Inflammatory macrophage treated with lipopolysaccharide for 1 hour (primary cell): ENCODE measurements around the gene HRH1.
A peak's percentile ranks its signal among the peaks of the same experiment; 100 is the strongest.

Source experiments
- DNase-seq, 2 donors: peaks; one replicate each; pipeline ENCODE4 v3.0.0-alpha.2; 2020 to 2022

Gene HRH1

DNA sequence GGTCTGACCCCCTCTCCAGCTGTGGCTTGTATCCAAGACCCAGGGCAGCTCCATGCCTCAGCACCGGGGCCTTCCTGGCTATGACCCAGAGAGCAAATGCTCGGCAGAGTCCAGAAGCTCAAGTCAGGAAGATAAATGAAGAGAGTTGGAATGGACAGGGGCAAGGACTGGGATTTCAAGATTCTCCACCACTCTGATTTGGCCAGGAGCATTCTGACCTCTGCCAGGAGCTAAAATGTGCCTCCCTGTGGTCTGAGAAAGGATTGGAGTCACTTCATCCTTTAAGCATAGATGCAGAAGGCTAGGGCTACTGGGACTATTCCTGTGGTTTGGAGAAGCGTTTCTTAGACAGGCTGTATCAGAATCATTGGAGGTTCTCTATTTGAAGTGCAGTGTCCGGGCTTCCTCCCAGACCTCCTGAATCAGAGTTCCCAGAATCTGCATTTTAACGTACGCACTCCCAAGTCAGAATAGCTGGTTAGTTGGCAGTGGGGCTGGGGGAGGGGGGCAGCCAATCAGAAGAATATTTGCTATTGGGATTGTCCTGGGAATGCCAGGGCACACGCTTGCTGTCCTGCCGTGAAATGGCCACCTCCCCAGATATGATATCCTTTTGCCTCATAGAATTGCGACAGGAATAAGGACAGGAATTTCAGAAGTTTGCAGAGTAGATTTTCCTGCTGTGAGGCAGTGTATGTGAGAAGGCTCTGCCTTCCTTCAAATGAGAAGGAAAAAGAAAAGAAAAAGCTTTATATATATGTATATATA, 57.4 kb downstream of the HRH1 start:
- DNase-seq, result no peak

DNA sequence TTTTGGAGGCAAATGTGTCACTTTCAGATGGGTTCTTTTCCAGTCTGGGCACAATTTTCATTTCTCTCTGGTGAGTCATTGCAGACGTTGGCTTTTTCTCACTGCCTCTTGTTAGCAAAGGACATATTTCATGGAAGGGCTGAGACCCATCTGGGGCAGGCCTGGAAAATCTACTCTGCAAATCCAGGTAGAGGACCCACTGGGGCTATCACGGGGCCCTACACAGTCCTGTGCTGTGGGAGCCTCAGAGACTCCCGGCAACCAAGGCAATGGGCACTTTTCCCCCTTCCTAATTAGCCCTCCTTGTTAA, 58.0 kb downstream of the HRH1 start:
- DNase-seq, result no peak

DNA sequence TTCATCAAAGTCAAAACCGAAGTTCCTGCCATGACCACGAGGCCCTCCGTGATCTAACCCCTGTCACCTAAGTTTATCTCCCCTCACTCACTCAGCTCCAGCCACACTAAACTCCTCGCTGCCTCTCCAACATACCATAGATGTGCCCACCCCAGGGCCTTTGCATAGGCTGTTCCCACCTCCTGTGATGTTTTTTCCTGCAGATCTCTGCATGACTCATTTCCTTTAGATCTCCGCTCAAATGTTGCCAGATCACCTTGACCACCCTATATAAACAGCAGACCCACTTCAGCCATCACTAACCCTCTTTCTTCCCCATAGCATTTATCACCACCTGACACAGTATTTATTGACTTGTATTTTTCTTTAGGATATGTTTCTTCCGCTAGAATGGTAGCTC, 58.5 kb downstream of the HRH1 start:
- no peak for DNase-seq

DNA sequence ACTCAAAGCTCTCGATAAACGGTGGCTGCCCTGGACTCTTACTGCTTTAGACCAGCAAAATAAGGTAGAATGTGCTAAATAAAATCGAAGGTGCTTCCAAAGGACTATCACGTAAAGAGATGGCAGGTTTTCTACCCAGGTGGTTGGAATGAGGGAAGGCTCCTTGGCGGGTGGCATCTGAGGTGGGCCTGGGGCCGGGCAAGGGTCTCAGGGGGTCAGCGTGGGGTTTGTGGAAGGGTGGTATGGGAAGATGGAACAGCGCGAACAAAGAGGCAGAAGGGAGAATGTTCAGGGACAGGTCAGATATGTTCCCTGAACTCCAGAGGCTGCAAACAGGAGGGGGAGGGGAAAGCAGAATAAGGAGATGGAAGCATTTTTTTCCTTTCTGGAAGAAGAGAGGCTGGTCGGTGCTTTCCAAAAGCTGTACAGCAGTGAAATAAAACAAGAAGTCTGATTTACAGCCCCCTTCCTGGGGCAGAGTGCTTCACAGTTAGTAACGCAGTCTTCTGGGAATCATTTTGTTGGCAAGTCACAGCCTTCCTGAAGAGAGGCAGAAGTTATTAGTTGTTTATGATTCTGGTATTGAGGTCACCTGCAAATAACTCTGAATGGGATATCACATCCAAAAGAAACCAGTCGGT, 59.6 kb downstream of the HRH1 start:
- no peak for DNase-seq

DNA sequence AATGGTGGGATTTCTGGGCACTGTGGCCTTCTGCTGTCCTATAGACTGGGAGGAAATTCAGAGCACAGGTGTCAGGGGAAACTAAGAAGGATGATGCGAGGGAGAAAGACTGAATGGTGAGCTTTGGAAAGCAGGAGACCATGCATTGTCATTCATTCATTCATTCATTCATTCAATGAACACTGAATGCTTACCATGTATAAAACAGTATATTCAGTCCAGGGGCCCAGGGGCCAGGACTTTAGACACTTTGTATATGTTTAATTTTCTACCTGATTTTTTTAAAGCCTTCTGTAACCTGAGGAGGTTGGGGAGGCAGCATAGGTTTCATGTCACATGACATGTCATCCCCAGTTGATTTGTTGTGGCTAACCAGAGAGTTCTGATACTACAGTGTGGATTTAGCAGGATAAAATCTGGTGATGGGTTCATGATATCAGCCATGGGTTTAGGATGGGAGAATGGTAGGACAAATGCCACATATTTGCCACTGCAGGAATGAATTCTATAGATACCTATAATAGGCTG, 60.2 kb downstream of the HRH1 start:
- DNase-seq, result no peak

DNA sequence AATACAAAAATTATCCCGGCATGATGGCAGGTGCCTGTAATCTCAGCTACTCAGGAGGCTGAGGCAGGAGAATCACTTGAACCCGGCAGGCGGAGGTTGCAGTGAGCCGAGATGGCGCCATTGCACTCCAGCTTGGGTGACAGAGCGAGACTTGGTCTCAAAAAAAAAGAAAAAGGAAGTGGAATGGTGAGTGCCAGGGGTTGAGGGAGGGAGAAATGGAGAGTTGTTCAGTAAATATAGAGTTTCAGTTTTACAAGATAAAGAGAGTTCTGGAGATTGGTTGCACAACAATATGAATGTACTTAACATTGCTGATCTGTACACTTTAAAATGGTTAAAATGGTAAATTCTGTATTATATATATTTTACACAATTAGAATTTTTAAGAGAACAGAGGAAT, 63.1 kb downstream of the HRH1 start:
- DNase-seq, result peak; percentile 32 to 39

DNA sequence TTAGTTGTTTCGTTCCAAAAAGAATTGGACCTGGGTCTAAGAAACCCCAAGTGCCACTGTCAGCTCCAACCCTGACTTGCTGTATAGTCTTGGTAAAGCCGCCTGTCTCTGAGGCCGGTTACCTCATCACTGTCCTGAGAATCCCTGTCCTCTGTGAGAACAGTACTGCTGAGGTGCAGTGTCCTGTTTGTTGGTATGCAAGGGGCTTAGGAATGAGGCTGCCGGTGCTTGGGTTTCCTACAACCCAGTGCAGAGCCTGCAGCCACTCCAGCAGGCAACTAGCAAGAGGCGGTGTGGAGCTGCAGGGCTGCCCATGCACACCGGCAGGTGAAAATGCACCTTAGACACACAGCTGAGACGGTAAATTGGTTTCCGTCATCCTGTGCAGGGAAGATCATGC, 65.9 kb downstream of the HRH1 start:
- DNase-seq, result no peak

DNA sequence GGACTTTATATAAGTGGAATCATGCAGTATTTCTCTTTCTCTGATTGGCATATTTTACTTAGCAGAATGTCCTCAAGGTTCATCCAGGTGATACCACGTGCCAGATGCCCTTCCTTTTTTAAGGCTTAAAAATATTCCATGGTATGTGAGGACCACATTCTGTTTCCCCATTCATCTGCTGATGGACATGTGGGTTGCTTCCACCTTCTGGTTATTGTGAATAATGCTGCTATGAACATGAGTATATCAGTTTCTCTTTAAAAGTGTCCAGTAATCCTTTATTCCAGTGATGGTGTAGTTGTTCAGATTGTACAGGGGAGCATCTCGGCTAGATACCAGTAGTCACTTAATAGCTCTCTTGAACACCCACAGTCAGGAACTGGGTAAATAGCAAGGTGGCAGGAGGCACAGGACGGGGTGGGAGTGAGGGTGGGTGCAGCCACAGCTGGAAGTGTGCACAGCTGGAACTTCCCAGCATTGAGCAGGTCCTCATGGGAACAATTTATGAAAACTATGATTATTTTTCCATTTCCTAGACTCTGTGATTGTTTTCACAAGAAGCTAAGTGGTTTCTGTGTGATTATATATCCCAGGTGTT, 67.6 kb downstream of the HRH1 start:
- DNase-seq, result peak in 1 of 2 donors; percentile 31

DNA sequence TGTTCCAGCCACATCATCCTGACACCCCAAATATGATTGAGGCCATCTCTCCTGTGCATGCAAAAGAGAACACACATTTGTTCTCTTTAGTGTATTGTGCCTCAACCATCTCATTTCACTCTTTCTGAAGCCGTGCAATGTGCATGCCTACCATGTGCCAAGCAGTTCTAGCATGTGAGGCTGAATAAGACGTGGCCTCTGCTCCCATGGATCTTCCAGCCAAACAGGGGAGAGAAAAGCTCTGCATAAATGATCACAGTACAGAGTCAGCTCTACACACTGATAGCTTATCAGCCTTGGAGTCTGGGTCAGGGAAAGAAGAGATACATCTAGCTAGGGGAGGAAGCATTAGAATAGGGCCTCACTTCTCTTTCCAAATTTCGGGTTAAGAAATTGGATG, 69.7 kb downstream of the HRH1 start:
- peak in 1 of 2 donors; percentile 29 for DNase-seq

DNA sequence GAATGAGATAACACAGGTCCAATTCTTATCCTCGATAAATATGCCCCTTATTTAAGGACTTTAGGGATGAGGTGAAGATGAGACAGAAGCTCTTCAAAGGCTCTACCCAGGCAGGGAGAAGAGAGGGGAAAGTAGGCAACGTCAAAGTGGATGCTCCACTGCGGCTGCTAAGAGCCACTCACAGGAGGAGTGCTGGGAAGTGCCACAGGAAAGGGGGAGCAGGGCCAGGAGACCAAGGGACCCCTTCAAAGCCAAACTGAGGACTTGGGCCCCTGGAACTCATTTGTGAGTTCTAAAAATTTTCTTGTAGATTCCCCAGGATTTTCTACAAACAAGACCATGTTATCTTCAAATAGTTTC, 70.6 kb downstream of the HRH1 start:
- no peak for DNase-seq

DNA sequence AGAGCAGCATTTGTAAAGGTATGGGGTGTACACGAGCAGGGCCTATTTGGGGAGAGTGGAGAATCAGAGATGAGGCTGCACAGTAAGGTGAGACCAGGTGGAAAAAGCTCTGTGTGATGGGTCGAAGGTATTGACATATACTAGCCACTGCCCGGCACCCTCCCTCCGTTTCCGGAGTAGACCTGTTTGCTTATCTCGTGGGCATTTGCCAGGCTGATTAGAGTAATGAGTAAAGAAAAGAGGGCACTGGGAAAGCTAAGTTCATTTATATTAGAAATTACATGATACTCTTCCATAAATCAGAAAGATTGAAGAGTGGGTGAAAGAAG, 71.7 kb downstream of the HRH1 start:
- no peak for DNase-seq

DNA sequence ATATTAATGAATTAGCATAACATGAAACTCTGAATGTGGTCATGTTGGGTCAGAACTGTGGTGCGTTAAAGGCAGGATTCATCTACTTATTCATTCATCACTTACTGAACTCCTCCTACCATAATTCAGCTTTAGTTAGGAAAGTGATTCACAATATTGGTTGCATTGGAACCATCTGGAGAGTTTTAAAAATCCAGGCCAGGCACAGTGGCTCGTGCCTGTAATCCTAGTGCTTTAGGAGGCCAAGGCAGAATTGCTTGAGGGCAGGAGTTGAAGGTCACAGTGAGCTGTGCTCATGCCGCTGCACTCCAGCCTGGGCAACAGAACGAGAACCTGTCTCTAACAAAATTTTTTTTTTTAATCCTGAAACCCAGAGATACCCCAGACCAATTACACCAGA, 73.7 kb downstream of the HRH1 start:
- no peak for DNase-seq

DNA sequence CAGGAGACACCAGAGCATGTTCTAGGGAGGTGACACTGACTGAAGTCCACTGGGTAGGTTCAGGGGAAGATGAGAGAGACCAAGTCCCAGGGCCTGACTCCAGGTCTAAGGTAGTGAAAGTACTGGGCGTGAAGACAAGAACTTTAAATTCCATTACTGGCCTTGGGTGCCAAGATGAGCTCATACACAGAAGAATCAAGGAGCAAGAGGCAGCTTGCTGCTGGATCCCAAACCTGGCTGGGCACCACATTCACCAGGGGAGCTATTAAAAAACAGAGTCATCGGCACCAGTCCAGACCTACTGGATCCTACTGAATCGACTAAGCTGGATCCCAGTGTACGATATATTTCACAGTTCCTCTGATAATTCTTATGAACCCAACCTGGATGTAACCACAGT, 75.8 kb downstream of the HRH1 start:
- no peak for DNase-seq

DNA sequence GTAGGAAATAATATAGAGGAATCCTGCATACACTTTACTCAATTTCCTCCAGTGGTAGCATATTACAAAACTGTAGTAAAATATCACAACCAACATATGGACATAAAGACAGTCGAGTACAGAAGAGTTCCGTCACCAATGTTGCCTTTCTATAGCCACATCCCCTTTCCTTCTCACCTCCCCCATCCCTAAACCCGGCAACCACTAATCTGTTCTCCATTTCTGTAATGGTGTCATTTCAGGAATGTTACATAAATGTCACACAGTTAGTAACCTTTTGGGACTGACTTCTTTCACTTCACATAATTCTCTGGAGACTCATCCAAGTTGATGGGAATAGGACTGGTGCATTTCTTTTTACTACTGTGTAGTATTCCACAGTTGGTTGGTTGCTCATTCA, 76.5 kb downstream of the HRH1 start:
- peak; percentile 82 to 84 for DNase-seq

DNA sequence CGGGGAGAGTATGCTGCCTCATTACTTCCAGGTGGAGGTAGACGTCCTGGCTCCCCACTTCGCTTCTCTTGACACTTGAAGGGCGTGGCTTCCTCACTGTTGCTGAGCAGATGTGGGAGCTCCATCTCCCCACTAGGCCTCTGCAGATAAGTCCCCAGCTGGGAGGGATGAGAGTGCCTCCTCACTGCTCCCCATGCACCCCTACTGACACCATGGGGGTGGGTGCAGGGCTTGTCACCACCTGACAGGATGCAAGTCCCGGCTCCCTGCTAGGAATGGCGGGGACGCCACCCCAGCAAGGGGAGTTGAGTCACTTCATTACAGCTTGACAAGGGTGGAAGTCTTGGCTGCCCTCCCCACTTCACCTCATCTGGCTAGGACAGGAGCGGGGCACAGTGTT, 81.1 kb downstream of the HRH1 start:
- no peak for DNase-seq

DNA sequence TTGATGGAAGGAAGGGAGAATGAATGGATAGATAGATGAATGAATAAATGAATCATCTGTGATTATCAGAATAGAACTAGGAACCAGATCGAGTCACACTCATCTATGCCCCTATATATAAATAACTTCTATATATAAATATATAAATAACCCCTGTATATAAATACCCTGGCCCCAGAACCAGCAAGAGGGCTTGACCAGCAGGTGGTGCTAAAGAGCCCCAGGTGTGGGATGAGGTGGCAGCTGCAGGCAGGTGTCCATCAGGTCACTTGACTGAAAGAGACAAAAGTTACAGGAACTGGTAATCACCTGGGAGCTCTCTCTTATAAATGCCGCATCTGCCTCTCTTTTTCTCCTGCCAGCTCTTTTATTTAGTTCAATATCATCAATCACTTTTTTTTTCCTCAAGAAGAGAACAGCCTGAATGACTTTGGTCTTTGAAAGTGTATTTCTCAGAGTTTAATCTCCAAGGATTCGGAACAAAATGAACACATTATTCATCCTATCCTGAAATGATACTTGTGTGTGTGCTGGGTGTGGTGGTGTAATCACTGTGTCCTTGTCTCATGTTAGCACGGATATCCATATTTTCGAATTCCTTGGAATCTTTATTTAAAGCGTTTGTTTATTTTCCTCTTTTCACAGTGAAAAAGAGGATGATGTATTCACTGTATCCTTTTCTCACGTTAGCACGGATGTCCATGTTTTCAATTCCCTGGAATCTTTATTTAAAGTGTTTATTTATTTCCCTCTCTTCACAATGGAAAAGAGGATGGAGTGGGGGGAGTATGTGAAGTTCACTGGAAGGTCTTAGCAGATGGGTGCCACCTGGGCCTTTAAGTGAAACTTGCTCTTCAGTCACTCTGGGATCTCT, 82.5 kb downstream of the HRH1 start:
- DNase-seq, result peak; percentile 17 to 56

DNA sequence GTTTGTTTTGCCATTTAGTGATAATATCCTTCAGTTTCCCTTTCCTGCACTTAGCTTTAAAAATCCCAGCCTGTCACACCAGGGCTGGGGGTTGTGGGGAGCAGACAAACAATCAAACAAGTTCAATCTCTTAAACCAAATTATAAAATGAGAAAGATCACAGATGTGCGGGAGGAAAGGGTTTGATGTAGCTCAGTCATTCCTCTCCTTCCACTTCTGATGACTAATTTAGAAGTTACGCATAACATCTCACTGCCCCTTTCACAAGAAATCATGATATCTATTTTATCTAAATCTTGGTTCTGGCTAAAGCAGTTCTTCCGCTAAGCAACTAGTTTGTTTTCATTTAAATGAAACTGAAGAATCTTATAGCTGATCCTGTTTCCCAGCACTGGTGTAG, 83.8 kb downstream of the HRH1 start:
- DNase-seq, result no peak

DNA sequence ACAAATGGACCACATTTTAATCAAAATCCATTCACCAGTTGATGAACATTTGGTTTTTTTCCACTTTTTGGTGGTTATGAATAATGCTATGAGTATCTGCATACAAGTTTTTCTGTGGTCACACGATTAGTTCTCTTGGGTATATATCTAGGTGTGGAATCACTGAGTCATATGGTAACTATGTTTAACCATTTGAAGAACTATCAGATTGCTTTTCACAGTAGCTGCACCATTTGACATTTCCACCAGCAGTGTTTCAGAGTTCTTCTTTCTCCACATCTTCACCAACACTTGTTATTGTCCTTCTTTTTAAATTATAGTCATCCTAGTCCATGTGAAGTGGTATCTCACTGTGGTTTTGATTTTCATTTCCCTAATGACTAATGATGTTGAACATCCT, 84.6 kb downstream of the HRH1 start:
- no peak for DNase-seq

DNA sequence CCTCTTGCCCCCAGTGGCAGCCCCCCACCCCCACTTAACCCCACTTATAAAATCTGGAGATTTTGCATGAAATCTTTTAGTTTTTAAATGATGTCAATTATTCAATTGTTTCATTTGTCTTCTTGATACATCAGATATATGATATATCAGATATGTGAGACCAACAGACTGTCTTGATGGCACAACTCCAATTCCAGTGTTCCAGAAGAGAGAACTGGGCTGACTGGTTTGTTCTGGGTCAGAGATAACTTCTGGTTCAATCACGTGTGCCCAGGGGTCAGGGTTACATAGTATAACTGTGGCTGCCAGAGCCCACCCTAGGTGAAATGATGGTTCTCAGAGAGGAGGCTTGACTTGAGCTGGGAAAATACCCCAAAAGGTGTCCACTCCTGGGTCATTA, 85.5 kb downstream of the HRH1 start:
- no peak for DNase-seq

DNA sequence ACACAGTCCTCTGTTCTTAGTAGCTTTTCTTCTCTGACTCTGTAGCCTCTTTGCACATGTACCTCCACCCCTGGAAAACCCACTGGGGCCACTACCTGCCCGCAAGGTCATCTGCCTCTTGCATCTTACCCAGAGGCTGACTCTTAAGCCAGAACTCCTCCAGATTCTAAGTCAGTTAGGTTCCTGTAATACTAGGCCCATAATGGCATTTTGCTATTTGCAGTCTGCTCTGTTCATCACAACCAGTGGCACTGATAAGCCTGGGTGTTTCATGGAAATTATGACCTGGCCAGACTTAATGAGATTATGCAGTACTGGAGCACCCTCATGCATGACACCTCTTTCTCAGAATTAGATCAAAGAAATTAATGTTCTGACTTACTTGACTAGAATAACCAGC, 86.2 kb downstream of the HRH1 start:
- DNase-seq, result no peak

DNA sequence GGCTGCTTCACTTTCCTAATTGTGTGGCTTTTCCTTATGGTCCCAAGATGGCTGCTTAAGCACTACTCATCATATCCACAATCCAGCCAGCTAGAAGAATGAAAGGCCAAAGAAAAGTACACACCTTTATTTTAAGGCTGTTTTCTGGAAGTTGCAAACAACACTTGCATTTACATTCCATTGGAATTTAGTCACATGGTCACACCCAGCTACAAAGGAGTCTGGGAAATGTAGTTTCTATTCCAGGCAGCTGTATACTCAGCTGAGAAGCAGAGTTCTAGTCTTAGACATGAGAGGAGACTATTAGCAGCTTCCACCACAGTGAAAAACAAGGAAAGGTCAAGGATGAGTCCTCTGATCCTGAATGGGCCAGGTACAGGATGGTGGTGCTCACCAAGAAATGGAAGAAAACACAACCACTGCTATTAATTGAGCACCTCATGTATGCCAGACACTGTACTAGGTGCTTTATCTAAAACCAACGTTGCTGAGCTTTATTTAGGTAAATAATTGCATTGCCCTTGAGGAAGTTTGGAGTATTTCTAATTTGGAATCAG, 89.9 kb downstream of the HRH1 start:
- no peak for DNase-seq

DNA sequence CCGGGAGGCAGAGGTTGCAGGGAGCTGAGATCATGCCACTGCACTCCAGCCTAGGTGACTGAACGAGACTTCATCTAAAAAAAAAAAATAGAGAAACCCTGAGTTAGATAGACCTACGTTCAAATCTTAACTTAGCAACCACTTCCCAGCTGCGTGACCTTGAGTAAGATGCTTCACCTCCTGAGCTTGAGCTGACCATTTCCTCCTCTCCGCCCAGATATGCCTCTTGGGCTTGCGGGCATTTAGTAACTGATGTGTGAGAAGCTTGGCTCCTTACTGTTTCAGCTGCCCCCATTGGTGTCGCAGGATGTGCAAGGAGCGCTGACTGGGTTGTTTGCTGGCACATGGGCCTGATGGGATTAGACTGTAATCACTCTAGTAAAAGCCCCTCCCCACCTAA, 91.0 kb downstream of the HRH1 start:
- DNase-seq, result no peak
